Measurements from ENCODE around the gene IKBKG.
"Not testable (repeated sequence)": the region's sequence is repeated elsewhere in the genome, so short reads cannot be mapped to it uniquely, and the experiment has no call there.

Gene IKBKG

DNA sequence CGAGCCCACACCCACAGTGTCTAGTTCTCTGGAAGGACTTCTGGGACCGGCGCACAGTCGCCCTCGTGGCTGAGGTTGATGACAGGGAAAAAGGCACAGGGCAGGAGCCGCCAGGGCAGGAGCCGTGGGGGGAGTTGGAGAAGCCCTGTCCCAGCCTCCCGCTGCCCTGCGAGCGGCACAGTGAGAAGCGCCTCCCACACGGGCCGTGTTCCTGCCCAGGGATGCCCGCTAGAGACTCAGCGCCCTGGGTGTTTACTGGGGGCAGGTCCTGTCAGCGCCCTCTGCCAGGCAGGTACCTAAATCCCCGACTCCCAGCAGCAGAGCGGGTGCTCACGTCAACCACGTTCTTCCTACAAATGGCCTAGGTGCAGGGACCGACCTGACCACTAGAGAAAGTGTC is 11.5 kb downstream of the IKBKG start:
- not testable (repeated sequence) for DNase-seq (ENCODE audit: low read depth)

- not testable (repeated sequence) for DNase-seq (ENCODE audit: low read depth)
Observed at GRCh38 chrX:154560326-154560725, 12.9 kb downstream of the IKBKG start.

DNA sequence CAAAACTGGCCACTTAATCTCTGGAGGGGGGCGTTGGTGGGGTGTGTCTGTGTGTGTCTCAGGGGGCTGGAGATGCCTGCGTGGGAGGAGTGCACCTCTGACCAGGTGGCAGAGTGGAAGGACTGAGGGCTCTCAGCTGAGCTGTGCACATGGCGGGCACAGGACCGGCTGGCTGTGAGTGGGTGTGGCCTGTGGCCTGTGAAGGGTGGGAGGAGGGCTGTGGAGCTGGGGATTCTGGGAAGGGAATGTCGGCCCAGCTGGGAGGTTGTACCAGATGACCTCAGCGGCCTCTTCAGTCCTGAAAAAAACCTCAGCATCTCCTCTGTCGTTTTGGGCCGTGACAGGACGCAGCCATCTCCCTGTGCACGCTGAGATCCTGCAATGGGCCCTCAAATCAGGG is 14.9 kb downstream of the IKBKG start:
- DNase-seq (ENCODE audit: low read depth): not testable (repeated sequence)

- DNase-seq (ENCODE audit: low read depth): not testable (repeated sequence)
Observed at GRCh38 chrX:154570361-154570760, 22.9 kb downstream of the IKBKG start.

GRCh38 chrX:154573061-154573460 is 25.6 kb downstream of the IKBKG start:
- DNase-seq (ENCODE audit: low read depth): not testable (repeated sequence)

- DNase-seq (ENCODE audit: low read depth): not testable (repeated sequence)
Observed at GRCh38 chrX:154575076-154575475, 27.7 kb downstream of the IKBKG start.

GRCh38 chrX:154582994-154583393 is 35.6 kb downstream of the IKBKG start:
- not testable (repeated sequence) for DNase-seq (ENCODE audit: low read depth)

DNA sequence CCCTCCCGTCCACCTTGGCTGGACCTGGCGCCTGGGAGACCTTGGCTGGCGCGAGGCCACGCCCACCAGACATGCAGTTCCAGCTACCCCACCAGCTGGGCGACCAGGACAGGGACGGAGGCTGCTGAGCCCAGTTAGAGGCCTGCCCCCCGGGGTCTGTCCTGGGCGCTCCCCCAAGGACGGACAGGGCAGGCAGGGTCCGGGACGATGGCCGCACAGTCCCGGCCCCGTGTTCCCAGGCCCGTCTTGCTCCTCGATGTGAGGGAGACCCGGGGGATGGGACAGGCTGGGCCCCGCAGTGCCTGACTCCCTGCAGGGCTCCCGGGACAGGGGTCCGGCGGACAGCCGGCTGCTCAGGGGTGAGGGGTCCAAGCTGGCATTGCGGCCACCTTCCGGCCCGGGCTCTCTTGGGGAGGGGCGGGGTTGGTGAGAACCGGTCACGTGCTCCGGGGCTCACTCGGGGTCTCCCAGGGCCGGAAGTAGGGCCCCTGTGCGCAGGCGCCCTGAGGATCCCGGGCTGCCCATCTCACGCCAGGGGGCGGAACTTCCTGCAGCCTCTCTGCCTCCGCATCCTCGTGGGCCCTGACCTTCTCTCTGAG is 37.3 kb downstream of the IKBKG start, which contains the start of gene CTAG1A:
CTAG1A (plus strand) TSS at position 549 of the 599 bp plus-strand sequence. CDS start 74 bp downstream, outside the sequence.
- DNase-seq (ENCODE audit: low read depth): not testable (repeated sequence)

DNA sequence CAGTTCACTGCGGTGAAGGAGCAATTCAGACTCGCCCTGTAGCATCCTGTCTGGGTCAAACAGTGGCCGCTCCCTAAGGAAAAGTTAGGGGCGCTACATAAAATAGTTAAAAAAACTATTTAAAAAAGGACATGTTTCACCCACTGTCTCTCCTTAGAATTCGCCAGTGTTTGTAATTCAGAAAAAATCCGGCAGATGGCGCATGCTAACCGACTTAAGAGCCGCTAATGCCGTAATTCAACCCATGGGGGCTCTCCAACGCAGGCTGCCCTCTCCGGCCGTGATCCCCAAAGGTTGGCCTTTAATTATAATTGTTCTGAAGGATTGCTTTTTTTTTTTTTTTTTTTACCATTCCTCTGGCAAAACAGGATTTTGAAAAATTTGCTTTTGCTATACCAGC is 43.0 kb downstream of the IKBKG start:
- DNase-seq (ENCODE audit: low read depth): not testable (repeated sequence)

- DNase-seq (ENCODE audit: low read depth): no peak
Observed at GRCh38 chrX:154592505-154592904, 45.1 kb downstream of the IKBKG start.

- no peak for DNase-seq (ENCODE audit: low read depth)
Observed at GRCh38 chrX:154593201-154593600, 45.8 kb downstream of the IKBKG start.

DNA sequence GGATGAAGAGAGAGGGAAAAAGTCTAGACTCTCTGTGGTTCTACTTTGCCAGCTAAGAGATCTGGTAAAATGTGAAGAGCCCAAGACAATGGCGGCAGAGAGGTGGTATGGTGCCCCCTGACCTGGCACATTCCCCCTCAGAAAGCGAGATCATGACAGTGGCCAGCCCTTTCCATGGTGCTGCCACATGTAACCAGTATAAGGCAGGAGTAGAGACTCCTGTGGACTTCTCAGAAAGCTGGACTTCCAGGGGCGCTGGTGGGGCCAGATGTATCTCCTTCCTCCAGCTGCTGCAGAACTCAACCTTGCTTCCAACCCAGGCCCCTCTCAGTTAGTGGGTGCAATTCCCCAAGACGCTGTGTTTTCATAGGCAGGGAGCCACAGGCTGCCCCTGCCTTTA is 47.1 kb downstream of the IKBKG start:
- no peak for DNase-seq (ENCODE audit: low read depth)

DNA sequence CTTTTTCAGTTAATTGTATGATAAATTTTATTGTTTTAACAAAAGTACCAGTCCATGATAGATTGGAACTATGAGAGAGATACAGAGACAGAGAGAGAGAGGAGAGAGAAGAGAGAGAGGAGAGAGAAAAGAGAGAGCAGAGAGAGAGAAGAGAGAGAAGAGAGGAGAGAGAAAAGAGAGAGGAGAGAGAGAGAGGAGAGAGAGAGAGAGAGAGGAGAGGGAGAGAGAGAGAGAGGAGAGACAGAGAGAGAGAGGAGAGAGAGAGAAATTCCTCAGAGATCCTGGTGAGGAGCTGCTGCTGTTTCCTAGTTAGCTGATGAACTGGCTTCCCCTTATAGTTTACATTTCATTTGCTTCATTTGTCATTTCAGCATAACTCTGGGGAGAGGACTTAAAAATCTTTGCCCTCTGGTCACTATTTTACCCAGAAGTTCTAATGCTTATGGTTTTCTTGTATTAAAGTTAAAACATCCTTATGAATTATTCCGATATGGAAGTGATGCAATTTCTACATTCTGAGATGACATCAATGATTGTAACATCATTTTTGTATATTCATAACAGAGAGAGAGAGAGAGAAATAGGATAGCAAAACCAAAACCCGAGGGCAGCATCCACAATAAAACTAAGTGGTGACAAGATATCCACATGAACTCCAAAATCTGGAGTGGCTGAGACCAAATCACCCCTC is 48.3 kb downstream of the IKBKG start:
- peak; percentile 19 for DNase-seq (ENCODE audit: low read depth)

GRCh38 chrX:154596290-154596929 is 49.0 kb downstream of the IKBKG start:
- DNase-seq (ENCODE audit: low read depth): peak; percentile 78

- no peak for DNase-seq (ENCODE audit: low read depth)
Observed at GRCh38 chrX:154597221-154597620, 49.8 kb downstream of the IKBKG start.

GRCh38 chrX:154598656-154599055 is 51.2 kb downstream of the IKBKG start:
- DNase-seq (ENCODE audit: low read depth): no peak

- DNase-seq (ENCODE audit: low read depth): no peak
Observed at GRCh38 chrX:154599531-154599930, 52.1 kb downstream of the IKBKG start.

- peak; percentile 57 for DNase-seq (ENCODE audit: low read depth)
Observed at GRCh38 chrX:154600759-154601374, 53.4 kb downstream of the IKBKG start.

DNA sequence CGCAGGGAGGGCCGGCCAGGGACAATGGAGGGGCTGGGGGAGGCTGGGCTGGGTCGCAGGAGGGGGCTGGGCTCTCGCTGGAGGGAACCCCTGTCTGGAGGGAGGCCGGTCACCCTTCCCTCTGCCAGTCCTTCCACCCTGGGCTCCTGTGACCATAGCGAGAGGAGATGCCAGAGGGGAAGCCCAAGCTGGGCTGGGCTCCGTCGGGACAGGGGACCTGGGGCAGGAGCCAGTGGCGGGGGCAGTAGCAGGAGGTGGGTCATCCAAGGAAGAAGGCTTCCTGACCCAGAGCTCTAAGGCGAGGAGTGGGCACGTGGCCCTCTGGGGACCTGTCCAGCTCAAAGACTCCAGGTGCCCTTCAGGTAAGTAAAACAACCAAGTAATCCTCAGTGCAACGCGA is 54.8 kb downstream of the IKBKG start:
- no peak for DNase-seq (ENCODE audit: low read depth)

- DNase-seq (ENCODE audit: low read depth): no peak
Observed at GRCh38 chrX:154602766-154603437, 55.5 kb downstream of the IKBKG start.

DNA sequence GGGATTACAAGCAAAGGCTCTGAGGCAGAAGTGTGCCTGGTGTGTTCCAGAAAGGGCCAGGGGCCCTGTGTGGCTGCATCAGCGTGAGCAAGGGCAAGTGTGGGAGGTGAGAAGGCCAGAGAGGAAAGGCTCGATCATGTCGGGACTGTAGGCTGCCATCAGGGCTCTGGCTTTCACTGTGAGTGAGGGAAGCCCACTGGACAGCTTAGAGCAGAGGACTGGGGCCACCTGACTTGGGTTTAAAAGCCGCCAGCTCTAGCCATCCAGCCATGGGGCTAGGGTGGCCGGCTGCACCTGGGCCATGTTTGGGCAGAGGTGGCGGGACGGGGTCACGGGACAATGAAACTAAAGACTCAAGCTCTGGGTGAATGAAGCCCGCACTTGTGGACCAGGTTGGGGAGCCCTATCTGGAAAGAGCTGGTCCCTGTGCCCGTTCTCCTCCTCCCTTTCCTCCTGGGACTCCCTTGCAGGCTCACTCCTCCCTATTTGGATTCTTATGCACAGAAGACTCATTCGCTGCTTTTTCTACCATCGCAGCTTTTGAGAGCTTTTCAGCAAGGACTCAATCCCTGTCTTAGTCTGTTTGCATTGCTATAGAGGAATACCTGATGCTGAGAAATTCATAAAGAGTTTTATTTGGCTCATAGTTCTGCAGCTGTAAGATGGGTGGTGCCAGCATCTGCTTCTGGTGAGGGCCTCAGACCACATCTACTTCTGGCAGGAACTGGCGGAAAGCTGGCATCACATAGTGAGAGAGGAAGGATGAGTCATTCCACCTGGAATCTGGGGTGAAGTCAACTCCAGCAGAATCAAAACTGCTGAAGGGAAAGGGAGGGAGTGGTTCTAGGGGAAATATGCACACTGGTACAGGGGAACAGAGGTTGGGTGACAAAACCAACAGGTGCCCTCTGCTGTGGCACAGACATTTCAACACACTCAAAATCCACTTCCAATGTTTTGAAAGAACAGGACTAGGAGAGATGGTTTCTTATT is 56.3 kb downstream of the IKBKG start:
- peak; percentile 67 for DNase-seq (ENCODE audit: low read depth)

Measured in amniotic epithelial cell (primary cell).